ENCODE measurements around the gene NELFCD.
A peak's percentile ranks its signal among the peaks of the same experiment; 100 is the strongest.

The NELFCD gene

DNA sequence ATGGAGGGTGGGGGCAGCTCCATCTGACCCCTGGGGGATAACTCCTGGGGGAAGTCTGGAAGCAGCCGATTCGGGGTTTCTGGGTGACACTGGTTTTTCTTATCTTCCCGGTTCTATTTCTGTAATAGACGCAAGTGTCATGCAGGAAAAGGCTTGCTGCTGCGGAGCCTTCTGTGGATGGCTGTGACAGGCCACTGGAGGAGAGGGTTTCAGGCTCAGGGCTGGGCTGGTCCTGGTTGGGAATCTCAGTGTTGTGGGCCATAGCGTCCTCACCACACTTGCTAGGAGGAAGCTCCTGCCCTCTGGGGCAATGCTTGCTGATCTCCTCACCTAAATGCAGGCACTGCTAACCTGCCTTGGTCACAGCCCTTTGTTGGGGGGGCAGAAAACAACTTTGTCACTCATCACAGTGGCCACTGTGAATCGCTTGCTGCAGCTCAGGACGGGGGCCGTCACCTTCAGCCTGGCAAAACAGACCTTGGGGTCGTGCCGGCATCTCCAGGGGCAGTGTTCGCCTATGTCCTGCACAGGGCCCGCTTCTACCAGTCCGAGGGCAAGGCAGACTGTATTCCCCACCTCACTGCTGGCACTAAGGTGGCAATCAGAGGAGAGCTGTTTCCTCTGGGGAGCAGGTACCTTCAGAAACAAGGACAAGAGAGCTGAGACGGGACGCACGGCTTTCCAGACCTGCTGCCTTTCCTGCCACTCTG, 33.8 kb downstream of the NELFCD start:
- Histone ChIP-seq H3K23ac (ENCODE audit: low read length) (no peak overlapping the region), H3K4me2 (ENCODE audit: low read length) (no peak overlapping the region), H2BK12ac (ENCODE audit: low read length) (peak overlapping the region; percentile 51), H3K14ac (ENCODE audit: low read length) (no peak overlapping the region), H2BK120ac (ENCODE audit: insufficient read depth, low read length, poor library complexity) (peak overlapping the region; percentile 3), H3K4me1 (ENCODE audit: control insufficient read depth in 1 of 2, insufficient read depth in 2 of 2, low read length in 2 of 2) (peaks cover 16 to 33% of the 10 kb centered on the region in 2 experiments), H2AFZ (ENCODE audit: insufficient read depth, low read length, poor library complexity) (no peak overlapping the region), H3K27me3 (ENCODE audit: insufficient read depth, low read length) (no peaks in the 10 kb centered on the region), H4K8ac (ENCODE audit: low read depth, low read length) (no peak overlapping the region), H2BK5ac (ENCODE audit: low read depth, low read length, poor library complexity) (no peak overlapping the region), H3K36me3 (ENCODE audit: control insufficient read depth in 1 of 2, insufficient read depth in 2 of 2, low read length in 2 of 2) (no peaks in the 10 kb centered on the region), H4K91ac (ENCODE audit: low read depth, low read length) (peak overlapping the region; percentile 17), H3K79me1 (ENCODE audit: low read length) (peaks cover 11% of the 10 kb centered on the region), H3K4me3 (ENCODE audit: low read depth, low read length) (no peak overlapping the region), H2AK5ac (ENCODE audit: low read length) (peak overlapping the region; percentile 13), H3K79me2 (ENCODE audit: control insufficient read depth, insufficient read depth, low read length, poor library complexity) (no peaks in the 10 kb centered on the region), H3K9me3 (ENCODE audit: insufficient read depth, low read depth, low read length) (no peaks in the 10 kb centered on the region), H3K9ac (ENCODE audit: low read length) (no peak overlapping the region), H4K12ac (ENCODE audit: low read depth, low read length) (no peak overlapping the region), H3K27ac (ENCODE audit: low read depth, low read length) (no peak overlapping the region), H3K18ac (ENCODE audit: low read length) (no peak overlapping the region), H3K4ac (ENCODE audit: low read depth, low read length) (no peak overlapping the region)
- no peak for DNase-seq
- WGBS (ENCODE audit: extremely low coverage, insufficient coverage, insufficient read length) = no CpG with 5 or more reads among the region's 17 CpGs

DNA sequence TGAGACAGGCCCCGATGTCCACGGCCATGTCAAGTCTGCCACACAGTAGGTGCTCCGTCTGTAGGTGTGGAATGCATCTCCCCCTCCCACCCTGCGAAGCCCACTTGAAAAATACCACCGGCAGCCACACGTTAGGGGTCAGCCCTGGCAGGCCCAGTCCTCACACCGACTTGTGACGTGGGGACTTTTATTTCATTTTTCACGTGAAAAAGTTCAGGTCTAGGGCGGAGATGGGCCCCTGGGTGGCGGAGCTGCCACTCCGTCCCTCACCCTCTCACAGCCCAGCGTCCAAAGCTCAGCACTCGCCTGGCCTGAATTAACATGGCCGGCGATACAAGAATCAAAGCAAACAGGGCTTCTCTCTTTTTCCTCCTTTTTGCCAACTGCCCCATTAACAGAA, 34.4 kb downstream of the NELFCD start:
- H3K27ac ChIP-seq (ENCODE audit: low read depth, low read length) = no peak overlapping the region
- peak overlapping the region; percentile 42 for H2BK12ac ChIP-seq (ENCODE audit: low read length)
- no peak overlapping the region for H4K91ac ChIP-seq (ENCODE audit: low read depth, low read length)
- H3K23ac ChIP-seq (ENCODE audit: low read length) = no peak overlapping the region
- no peak overlapping the region for H2AK5ac ChIP-seq (ENCODE audit: low read length)
- H2BK120ac ChIP-seq (ENCODE audit: insufficient read depth, low read length, poor library complexity) = no peak overlapping the region
- no peaks in the 10 kb centered on the region for H3K27me3 ChIP-seq (ENCODE audit: insufficient read depth, low read length)
- H4K12ac ChIP-seq (ENCODE audit: low read depth, low read length) = no peak overlapping the region
- DNase-seq = no peak
- no peak overlapping the region for H2AFZ ChIP-seq (ENCODE audit: insufficient read depth, low read length, poor library complexity)
- no peak overlapping the region for H3K14ac ChIP-seq (ENCODE audit: low read length)
- no peak overlapping the region for H3K18ac ChIP-seq (ENCODE audit: low read length)
- no peak overlapping the region for H3K9ac ChIP-seq (ENCODE audit: low read length)
- WGBS (ENCODE audit: extremely low coverage, insufficient coverage, insufficient read length) = no CpG with 5 or more reads among the region's 16 CpGs
- H3K4me2 ChIP-seq (ENCODE audit: low read length) = no peak overlapping the region
- H4K8ac ChIP-seq (ENCODE audit: low read depth, low read length) = no peak overlapping the region
- H3K79me1 ChIP-seq (ENCODE audit: low read length) = peaks cover 8% of the 10 kb centered on the region
- H3K4me1 ChIP-seq (ENCODE audit: control insufficient read depth in 1 of 2, insufficient read depth in 2 of 2, low read length in 2 of 2) = peaks cover 10 to 29% of the 10 kb centered on the region in 2 experiments
- H3K79me2 ChIP-seq (ENCODE audit: control insufficient read depth, insufficient read depth, low read length, poor library complexity) = no peaks in the 10 kb centered on the region
- no peaks in the 10 kb centered on the region for H3K36me3 ChIP-seq (ENCODE audit: control insufficient read depth in 1 of 2, insufficient read depth in 2 of 2, low read length in 2 of 2)
- no peaks in the 10 kb centered on the region for H3K9me3 ChIP-seq (ENCODE audit: insufficient read depth, low read depth, low read length)
- H3K4me3 ChIP-seq (ENCODE audit: low read depth, low read length) = no peak overlapping the region
- no peak overlapping the region for H3K4ac ChIP-seq (ENCODE audit: low read depth, low read length)
- H2BK5ac ChIP-seq (ENCODE audit: low read depth, low read length, poor library complexity) = no peak overlapping the region

DNA sequence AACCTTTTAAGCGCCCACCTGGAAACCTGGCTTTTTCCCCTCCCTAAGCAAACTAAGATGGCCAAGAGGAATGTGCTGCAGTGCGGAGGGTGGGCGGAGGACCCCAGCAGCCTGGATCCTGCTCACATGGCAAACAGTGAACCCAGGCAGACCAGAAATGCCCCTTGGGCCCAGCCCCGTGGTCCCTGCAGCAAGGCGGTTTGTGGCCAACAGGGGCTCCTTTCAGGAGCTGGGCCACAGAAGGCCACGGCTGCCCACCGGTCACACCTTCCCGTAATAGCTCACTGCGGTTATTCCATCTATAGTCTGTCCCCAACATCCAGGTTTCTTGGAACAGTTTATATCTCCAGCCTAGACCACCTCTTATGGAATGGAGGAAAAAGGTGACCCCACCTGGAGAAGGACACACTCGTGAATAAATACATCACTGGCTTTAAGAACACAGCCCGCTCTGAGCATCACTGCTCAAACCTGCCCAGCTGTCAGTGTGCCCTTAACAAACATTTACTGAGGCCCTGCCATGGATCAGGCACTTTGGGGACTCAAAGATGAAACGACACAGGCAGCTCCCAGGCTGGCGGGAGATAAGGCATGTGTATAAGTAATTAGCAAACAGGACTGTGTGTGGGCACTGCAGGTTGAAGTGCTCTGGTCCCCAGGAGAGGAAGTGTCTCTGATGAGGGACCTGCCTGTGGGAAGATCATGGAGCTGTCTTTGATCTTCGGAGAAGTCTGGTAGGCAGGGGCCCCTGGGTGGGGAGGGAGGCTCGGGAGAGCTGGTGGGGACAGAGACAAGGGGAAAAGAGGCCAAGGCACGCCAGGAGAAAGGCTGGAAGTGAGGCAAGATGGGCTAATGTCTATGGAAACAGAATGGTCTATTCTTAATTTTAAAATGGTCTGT, 35.0 kb downstream of the NELFCD start:
- Histone ChIP-seq H3K9ac (ENCODE audit: low read length) (no peak overlapping the region), H3K14ac (ENCODE audit: low read length) (no peak overlapping the region), H3K4me3 (ENCODE audit: low read depth, low read length) (no peak overlapping the region), H3K18ac (ENCODE audit: low read length) (no peak overlapping the region), H3K4me2 (ENCODE audit: low read length) (no peak overlapping the region), H4K8ac (ENCODE audit: low read depth, low read length) (no peak overlapping the region), H3K79me2 (ENCODE audit: control insufficient read depth, insufficient read depth, low read length, poor library complexity) (no peaks in the 10 kb centered on the region), H2BK120ac (ENCODE audit: insufficient read depth, low read length, poor library complexity) (no peak overlapping the region), H3K4ac (ENCODE audit: low read depth, low read length) (no peak overlapping the region), H2AK5ac (ENCODE audit: low read length) (no peak overlapping the region), H2BK5ac (ENCODE audit: low read depth, low read length, poor library complexity) (no peak overlapping the region), H2BK12ac (ENCODE audit: low read length) (peak overlapping the region; percentile 14), H3K36me3 (ENCODE audit: control insufficient read depth in 1 of 2, insufficient read depth in 2 of 2, low read length in 2 of 2) (no peaks in the 10 kb centered on the region), H3K79me1 (ENCODE audit: low read length) (peaks cover 5% of the 10 kb centered on the region), H2AFZ (ENCODE audit: insufficient read depth, low read length, poor library complexity) (no peak overlapping the region), H4K91ac (ENCODE audit: low read depth, low read length) (peak overlapping the region; percentile 21), H3K23ac (ENCODE audit: low read length) (no peak overlapping the region), H3K27me3 (ENCODE audit: insufficient read depth, low read length) (no peaks in the 10 kb centered on the region), H4K12ac (ENCODE audit: low read depth, low read length) (no peak overlapping the region), H3K27ac (ENCODE audit: low read depth, low read length) (no peak overlapping the region), H3K9me3 (ENCODE audit: insufficient read depth, low read depth, low read length) (no peaks in the 10 kb centered on the region), H3K4me1 (ENCODE audit: control insufficient read depth in 1 of 2, insufficient read depth in 2 of 2, low read length in 2 of 2) (peaks cover 5 to 24% of the 10 kb centered on the region in 2 experiments)
- no CpG with 5 or more reads among the region's 16 CpGs for WGBS (ENCODE audit: extremely low coverage, insufficient coverage, insufficient read length)
- DNase-seq = no peak

DNA sequence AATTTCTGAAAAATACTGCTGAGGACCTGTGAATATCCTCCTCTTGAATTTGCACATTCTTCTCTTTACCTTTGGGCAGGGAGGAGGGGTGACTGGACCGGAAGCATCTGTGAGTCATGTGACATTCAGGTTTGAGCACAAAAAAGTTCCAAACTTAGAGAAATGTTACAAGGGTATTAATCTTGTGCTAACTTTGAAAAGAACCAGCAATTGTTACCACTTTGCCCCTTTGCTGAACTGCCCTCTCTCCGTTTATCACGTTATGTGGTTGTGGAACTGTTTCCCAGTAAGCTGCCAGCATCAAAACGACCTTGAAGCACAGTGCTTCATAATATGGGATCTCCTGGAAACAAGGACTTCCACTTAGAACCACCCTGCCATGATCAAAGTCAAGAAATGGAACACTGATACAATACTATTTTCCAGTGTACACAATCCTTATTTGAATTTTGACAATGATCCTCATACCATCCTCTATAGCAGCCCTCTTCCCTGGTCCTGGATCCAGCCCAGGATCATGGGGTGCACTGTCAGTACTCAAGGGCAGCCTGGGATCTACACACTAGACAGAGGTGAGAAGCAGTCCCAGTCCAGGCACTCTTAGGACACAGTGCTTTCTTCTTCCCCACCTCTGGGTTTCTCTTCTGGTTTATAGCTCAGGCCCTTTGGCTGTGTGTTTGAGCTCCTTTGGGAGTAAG, 35.9 kb downstream of the NELFCD start:
- H4K91ac ChIP-seq (ENCODE audit: low read depth, low read length) = no peak overlapping the region
- no peak overlapping the region for H4K12ac ChIP-seq (ENCODE audit: low read depth, low read length)
- no CpG with 5 or more reads among the region's 4 CpGs for WGBS (ENCODE audit: extremely low coverage, insufficient coverage, insufficient read length)
- no peak overlapping the region for H3K18ac ChIP-seq (ENCODE audit: low read length)
- H3K79me2 ChIP-seq (ENCODE audit: control insufficient read depth, insufficient read depth, low read length, poor library complexity) = no peaks in the 10 kb centered on the region
- H3K27ac ChIP-seq (ENCODE audit: low read depth, low read length) = no peak overlapping the region
- no peak overlapping the region for H2AFZ ChIP-seq (ENCODE audit: insufficient read depth, low read length, poor library complexity)
- H3K14ac ChIP-seq (ENCODE audit: low read length) = no peak overlapping the region
- no peak overlapping the region for H3K4ac ChIP-seq (ENCODE audit: low read depth, low read length)
- no peak overlapping the region for H3K23ac ChIP-seq (ENCODE audit: low read length)
- H2AK5ac ChIP-seq (ENCODE audit: low read length) = no peak overlapping the region
- no peaks in the 10 kb centered on the region for H3K27me3 ChIP-seq (ENCODE audit: insufficient read depth, low read length)
- no peak overlapping the region for H3K9ac ChIP-seq (ENCODE audit: low read length)
- H3K9me3 ChIP-seq (ENCODE audit: insufficient read depth, low read depth, low read length) = no peaks in the 10 kb centered on the region
- H2BK5ac ChIP-seq (ENCODE audit: low read depth, low read length, poor library complexity) = no peak overlapping the region
- H2BK12ac ChIP-seq (ENCODE audit: low read length) = no peak overlapping the region
- DNase-seq = no peak
- no peaks in the 10 kb centered on the region for H3K36me3 ChIP-seq (ENCODE audit: control insufficient read depth in 1 of 2, insufficient read depth in 2 of 2, low read length in 2 of 2)
- peaks cover 3 to 15% of the 10 kb centered on the region in 2 experiments for H3K4me1 ChIP-seq (ENCODE audit: control insufficient read depth in 1 of 2, insufficient read depth in 2 of 2, low read length in 2 of 2)
- H4K8ac ChIP-seq (ENCODE audit: low read depth, low read length) = no peak overlapping the region
- no peak overlapping the region for H3K4me2 ChIP-seq (ENCODE audit: low read length)
- H2BK120ac ChIP-seq (ENCODE audit: insufficient read depth, low read length, poor library complexity) = peak overlapping the region; percentile 41
- no peak overlapping the region for H3K4me3 ChIP-seq (ENCODE audit: low read depth, low read length)
- H3K79me1 ChIP-seq (ENCODE audit: low read length) = no peaks in the 10 kb centered on the region

Data from trophoblast cell (in vitro differentiated cells and primary cell).